Activated T-helper 2 cell treated with anti-CD3 and anti-CD28 coated beads, Interferon-gamma antibody, Interleukin-2, Interleukin-4, amounts not matched to agents 10 μg/mL and 5 μg/mL and 100 μg/mL, durations not matched to agents 14 hours and 24 hours and 36 hours (primary cell): Measurements from ENCODE around the gene DNAH17. TPM values are rescaled to one million over a fixed set of nuclear protein-coding genes. Genes with fewer than 3 reads are reported as not detected.

Experiments used
- DNase-seq: peaks from one replicate; pipeline ENCODE4 v3.0.0; 2021; ENCODE audit warnings: low spot score
- H3K27ac Mint-ChIP-seq: one replicate; pipeline ENCODE4 v1.8.0; 2021; ENCODE audit warnings: mixed read lengths
- H3K27me3 Mint-ChIP-seq: one replicate; pipeline ENCODE4 v1.8.0; 2021; ENCODE audit warnings: low read depth, mixed read lengths
- H3K36me3 Mint-ChIP-seq: one replicate; pipeline ENCODE4 v1.8.0; 2021; ENCODE audit warnings: low read depth, mixed read lengths
- H3K4me1 Mint-ChIP-seq: one replicate; pipeline ENCODE4 v1.8.0; 2021; ENCODE audit warnings: low read depth, mixed read lengths
- H3K4me3 Mint-ChIP-seq: one replicate; pipeline ENCODE4 v1.8.0; 2021; ENCODE audit warnings: low read depth, mild to moderate bottlenecking, moderate library complexity, mixed read lengths
- H3K9me3 Mint-ChIP-seq: one replicate; pipeline ENCODE4 v1.8.0; 2021; ENCODE audit warnings: mixed read lengths
- intact Hi-C: fragments of 100-400 bp; cut with micrococcal nuclease; formaldehyde crosslinking; loops from one replicate; pipeline ENCODE4 v1.15.1; 2023
- total RNA-seq: library from RNA; stranded (reverse); gene quantifications from 2 replicates; pipeline ENCODE4 v1.2.3, GENCODE V29; 2022

DNAH17 gene
- total RNA-seq, 1 donor from 2014 or later = 0.30 TPM

DNA sequence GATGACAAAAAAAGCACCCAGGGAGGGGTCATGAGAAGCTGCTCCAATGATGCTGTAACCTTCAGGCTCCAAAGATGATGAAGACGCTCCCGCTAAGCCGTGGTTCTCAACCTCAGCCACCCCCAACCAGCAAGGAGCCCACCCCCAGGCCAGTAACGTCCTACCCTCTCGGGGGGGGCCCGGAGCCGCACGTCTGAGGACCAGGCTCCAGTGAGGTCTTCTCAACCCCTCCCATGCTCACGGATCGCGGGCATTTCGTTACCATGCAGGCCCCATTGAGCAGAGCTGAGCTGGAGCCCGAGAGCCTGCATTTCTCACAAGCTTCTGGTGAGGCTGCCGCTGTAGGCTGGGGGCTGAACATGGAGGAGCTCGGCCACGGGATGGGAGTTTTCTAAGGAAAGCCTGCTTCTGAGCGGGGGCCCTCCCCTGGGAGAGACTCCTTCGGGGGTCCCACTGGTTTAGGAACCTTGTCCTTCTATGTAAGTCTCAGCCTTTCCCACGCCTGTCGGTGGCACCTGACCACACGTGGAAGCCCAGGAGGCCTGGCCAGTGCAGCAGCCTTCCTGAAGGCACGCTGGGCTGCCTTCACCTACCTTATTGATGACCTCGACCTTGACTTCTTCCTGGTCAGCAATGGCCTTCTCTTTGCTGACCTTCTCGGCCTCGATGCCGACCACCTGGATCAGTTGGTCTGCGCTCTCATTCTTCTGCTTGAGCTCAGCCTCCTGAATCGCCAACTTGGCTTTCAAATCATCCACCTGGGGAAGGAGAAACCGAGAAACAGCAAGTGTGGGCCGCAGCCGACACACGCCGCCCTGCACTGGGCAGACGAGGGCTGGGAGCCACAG is 116.0 kb downstream of the DNAH17 start:
- no peak overlapping the region for H3K4me3 Mint-ChIP-seq
- no peaks in the 10 kb centered on the region for H3K27me3 Mint-ChIP-seq
- no peaks in the 10 kb centered on the region for H3K9me3 Mint-ChIP-seq
- no peak overlapping the region for H3K27ac Mint-ChIP-seq
- no peaks in the 10 kb centered on the region for H3K36me3 Mint-ChIP-seq
- no peaks in the 10 kb centered on the region for H3K4me1 Mint-ChIP-seq
- intact Hi-C loops = no loop called here
- DNase-seq = no peak

DNA sequence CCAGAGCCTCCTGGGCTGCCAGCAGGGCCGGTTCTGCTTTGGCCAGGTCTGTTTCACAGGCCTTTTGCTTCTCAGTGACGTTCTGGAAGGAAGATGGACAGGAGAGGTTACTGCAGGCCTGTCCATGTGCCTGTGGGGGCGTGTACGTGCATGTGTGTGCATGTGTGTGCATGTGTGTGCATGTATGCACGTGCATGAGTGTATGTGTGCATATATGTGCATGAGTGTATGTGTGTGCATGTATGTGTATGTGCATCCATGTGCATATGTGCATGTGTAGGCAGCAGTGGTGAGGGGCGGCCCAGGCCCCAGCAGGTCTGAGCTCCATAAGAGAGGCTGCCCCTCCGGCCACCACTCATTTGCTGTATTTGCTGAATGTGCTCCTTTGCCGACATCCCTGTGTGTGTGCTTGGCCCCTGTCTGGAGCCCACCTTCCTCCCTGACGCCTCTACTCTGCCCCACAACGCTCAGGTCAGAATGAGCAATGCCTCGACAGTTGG is 117.0 kb downstream of the DNAH17 start:
- Mint-ChIP-seq H3K4me3 (no peak overlapping the region), H3K27me3 (no peaks in the 10 kb centered on the region), H3K36me3 (no peaks in the 10 kb centered on the region), H3K4me1 (no peaks in the 10 kb centered on the region), H3K27ac (no peak overlapping the region), H3K9me3 (no peaks in the 10 kb centered on the region)
- DNase-seq = no peak
- intact Hi-C loops = no loop called here

DNA sequence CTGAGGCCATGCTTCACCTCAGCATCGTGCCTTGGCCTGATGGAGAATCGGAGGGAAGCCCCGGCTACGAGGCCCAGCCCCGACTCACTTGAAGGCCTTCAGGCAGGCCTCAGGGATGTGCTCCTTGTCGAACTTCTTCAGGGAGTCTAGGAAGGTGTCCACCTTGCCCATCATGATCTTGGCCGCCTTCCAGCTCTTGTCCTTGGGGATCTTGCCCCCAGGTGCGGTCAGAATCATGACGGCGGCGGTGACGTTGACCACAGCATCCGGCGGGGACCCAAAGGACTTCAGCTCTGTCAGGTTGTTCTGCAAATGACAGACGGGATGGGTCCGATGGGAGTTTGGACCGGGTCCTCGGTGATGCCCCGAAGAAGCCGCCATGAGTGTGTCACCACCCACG is 117.5 kb downstream of the DNAH17 start:
- H3K36me3 Mint-ChIP-seq = no peaks in the 10 kb centered on the region
- intact Hi-C loops = no loop called here
- H3K27ac Mint-ChIP-seq = no peak overlapping the region
- H3K9me3 Mint-ChIP-seq = no peaks in the 10 kb centered on the region
- no peak for DNase-seq
- H3K27me3 Mint-ChIP-seq = no peaks in the 10 kb centered on the region
- no peaks in the 10 kb centered on the region for H3K4me1 Mint-ChIP-seq
- no peak overlapping the region for H3K4me3 Mint-ChIP-seq

GRCh38 chr17:78458736-78459335 is 118.4 kb downstream of the DNAH17 start:
- Mint-ChIP-seq H3K27ac (no peak overlapping the region), H3K27me3 (no peaks in the 10 kb centered on the region), H3K36me3 (no peaks in the 10 kb centered on the region), H3K4me3 (no peak overlapping the region), H3K9me3 (no peaks in the 10 kb centered on the region), H3K4me1 (no peaks in the 10 kb centered on the region)
- intact Hi-C loops = no loop called here
- no peak for DNase-seq

GRCh38 chr17:78458091-78458490 is 119.1 kb downstream of the DNAH17 start:
- Mint-ChIP-seq H3K36me3 (no peaks in the 10 kb centered on the region), H3K27me3 (no peaks in the 10 kb centered on the region), H3K9me3 (no peaks in the 10 kb centered on the region), H3K4me3 (no peak overlapping the region), H3K4me1 (no peaks in the 10 kb centered on the region), H3K27ac (no peak overlapping the region)
- DNase-seq = no peak
- intact Hi-C loops = no loop called here

DNA sequence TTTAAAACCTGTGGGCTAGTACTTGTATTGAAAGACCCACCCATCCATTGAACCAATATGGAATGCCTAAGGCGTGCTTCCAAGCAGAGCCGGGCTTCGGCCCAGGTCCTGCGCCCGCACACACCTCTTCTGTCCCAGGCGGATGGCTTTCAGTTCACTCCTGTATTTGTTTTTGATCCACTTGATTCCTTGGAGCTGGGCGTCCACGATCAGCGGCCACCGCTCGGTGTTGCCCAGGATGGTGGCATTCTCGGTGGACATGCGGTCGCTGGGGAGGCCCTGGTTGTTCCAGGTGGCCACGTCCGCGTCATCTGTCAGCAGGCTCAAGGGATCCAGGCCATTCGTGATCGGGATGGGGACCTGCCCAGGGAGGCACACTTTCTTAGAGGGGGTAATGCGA is 122.8 kb downstream of the DNAH17 start:
- DNase-seq = no peak
- Mint-ChIP-seq H3K4me1 (no peaks in the 10 kb centered on the region), H3K27ac (no peak overlapping the region), H3K36me3 (no peaks in the 10 kb centered on the region), H3K4me3 (no peak overlapping the region), H3K9me3 (no peaks in the 10 kb centered on the region), H3K27me3 (no peaks in the 10 kb centered on the region)
- intact Hi-C loops = no loop called here

- intact Hi-C loops = no loop called here
- Mint-ChIP-seq H3K36me3 (no peaks in the 10 kb centered on the region), H3K9me3 (no peaks in the 10 kb centered on the region), H3K27me3 (no peaks in the 10 kb centered on the region), H3K27ac (no peak overlapping the region), H3K4me3 (no peak overlapping the region), H3K4me1 (no peaks in the 10 kb centered on the region)
- DNase-seq = no peak
Measured at GRCh38 chr17:78451753-78452152, 125.4 kb downstream of the DNAH17 start.

GRCh38 chr17:78450696-78451345 is 126.4 kb downstream of the DNAH17 start:
- DNase-seq = no peak
- no peaks in the 10 kb centered on the region for H3K4me1 Mint-ChIP-seq
- H3K27me3 Mint-ChIP-seq = no peaks in the 10 kb centered on the region
- no peaks in the 10 kb centered on the region for H3K9me3 Mint-ChIP-seq
- H3K36me3 Mint-ChIP-seq = no peaks in the 10 kb centered on the region
- no peak overlapping the region for H3K4me3 Mint-ChIP-seq
- H3K27ac Mint-ChIP-seq = no peak overlapping the region
- intact Hi-C loops = no loop called here

DNA sequence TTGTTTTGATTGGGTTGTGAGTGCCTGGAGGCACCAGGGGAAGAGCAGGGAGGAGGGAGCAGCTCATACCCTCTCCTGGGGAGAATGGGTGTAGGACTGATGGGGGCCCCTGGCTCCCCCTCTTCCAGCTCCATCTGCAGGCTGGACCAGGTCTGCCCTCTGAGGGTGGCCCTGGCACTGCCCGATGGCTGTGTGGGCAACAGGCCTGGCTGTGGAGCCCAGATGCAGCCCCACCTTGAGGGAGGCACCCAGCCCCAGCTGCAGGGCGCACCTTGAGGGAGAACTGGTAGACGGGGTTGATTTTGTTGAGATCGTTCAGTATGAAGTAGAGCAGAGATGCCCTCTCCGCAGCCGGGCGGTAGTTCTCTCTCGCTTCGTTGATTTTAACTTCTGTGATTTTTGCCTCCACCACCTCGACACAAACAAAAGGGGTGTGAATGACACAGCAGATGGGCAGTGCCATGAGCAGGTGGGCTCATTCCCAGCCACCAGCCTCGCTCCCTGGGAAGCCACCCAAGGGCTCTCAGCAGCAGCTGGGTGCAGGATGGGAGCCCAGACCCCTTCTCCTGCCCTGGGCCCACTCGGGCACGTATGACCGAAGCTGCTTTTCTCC is 127.1 kb downstream of the DNAH17 start:
- H3K4me1 Mint-ChIP-seq = no peaks in the 10 kb centered on the region

DNA sequence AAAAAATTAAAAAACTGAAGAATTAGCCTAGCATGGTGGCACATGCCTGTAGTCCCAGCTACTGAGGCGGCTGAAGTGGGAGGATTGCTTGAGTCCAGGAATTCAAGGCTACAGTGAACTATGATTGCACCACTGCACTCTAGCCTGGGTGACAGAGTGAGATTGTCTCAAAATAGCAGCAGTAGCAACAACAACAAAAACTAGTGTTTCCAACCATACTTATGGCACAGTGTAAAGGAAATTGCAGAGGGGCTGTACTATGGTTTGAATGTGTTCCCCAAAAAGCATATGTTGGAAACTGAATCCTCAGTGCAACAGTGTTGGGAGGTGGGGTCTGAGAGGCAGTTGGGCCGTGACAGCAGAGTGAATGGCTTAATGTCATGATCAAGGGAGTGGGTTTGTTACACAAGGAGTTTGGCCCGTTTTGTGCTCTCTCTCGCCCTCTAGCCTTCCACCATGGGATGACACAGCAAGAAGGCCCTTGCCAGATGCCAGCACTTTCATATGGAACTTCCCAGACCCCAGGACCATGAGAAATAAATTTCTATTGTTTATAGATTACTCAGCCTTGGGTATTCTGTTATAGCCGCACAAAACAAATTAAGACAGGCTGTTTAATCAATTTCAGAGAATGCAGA is 128.7 kb downstream of the DNAH17 start:
- Mint-ChIP-seq H3K27ac (no peak overlapping the region), H3K27me3 (no peaks in the 10 kb centered on the region), H3K36me3 (no peaks in the 10 kb centered on the region), H3K9me3 (no peaks in the 10 kb centered on the region), H3K4me3 (no peak overlapping the region), H3K4me1 (no peaks in the 10 kb centered on the region)
- DNase-seq = no peak
- intact Hi-C loops = no loop called here

More for the DNA sequence above, 127.1 kb downstream of the DNAH17 start:
- no peak for DNase-seq
- no peaks in the 10 kb centered on the region for H3K27me3 Mint-ChIP-seq
- intact Hi-C loops = no loop called here
- H3K36me3 Mint-ChIP-seq = no peaks in the 10 kb centered on the region
- no peak overlapping the region for H3K4me3 Mint-ChIP-seq
- H3K27ac Mint-ChIP-seq = no peak overlapping the region
- H3K9me3 Mint-ChIP-seq = no peaks in the 10 kb centered on the region

DNA sequence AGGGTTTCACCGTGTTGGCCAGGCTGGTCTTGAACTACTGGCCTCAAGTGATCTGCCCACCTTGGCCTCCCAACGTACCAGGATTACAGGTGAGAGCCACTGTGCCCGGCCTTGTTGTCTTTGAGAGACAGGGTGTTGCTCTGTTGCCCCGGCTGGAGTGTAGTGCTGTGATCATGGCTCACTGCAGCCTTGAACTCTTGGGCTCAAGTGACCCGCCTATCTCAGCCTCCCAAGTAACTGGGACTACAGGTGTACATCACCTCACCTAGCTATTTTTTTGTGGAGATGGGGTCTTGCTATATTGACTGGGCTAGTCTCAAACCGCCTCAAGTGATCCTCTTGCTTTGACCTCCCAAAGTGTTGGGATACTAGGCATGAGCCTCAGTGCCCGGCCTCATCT is 130.4 kb downstream of the DNAH17 start:
- H3K4me3 Mint-ChIP-seq = no peak overlapping the region
- H3K27ac Mint-ChIP-seq = no peak overlapping the region
- no peaks in the 10 kb centered on the region for H3K4me1 Mint-ChIP-seq
- H3K36me3 Mint-ChIP-seq = no peaks in the 10 kb centered on the region
- DNase-seq = no peak
- intact Hi-C loops = no loop called here
- H3K27me3 Mint-ChIP-seq = no peaks in the 10 kb centered on the region
- no peaks in the 10 kb centered on the region for H3K9me3 Mint-ChIP-seq

- intact Hi-C loops = loop anchor here (2.0 kb wide), 1 partner anchor 264 kb away; no protein-coding TSS in a partner anchor
- no peak for DNase-seq
- H3K9me3 Mint-ChIP-seq = no peaks in the 10 kb centered on the region
- no peaks in the 10 kb centered on the region for H3K27me3 Mint-ChIP-seq
- no peak overlapping the region for H3K4me3 Mint-ChIP-seq
- no peaks in the 10 kb centered on the region for H3K36me3 Mint-ChIP-seq
- H3K4me1 Mint-ChIP-seq = no peaks in the 10 kb centered on the region
- no peak overlapping the region for H3K27ac Mint-ChIP-seq
Measured at GRCh38 chr17:78444392-78444791, 132.8 kb downstream of the DNAH17 start.
